Erythroblast (primary cell): ENCODE results near the gene BCAT1.

Experiments
- DNase-seq, 2 experiments: peaks; one replicate each; lab custom pipeline; 2025; lab: John Stamatoyannopoulos, UW
- GATA1 ChIP-seq: IDR thresholded peaks from 2 replicates; pipeline ENCODE4 v1.6.1; 2011; ENCODE audit warnings: low read depth, mild to moderate bottlenecking, control low read depth, low read length, moderate library complexity
- POLR2A ChIP-seq: IDR thresholded peaks from 2 replicates; pipeline ENCODE4 v1.6.1; 2011; ENCODE audit warnings: mild to moderate bottlenecking, low read length

The BCAT1 gene

DNA sequence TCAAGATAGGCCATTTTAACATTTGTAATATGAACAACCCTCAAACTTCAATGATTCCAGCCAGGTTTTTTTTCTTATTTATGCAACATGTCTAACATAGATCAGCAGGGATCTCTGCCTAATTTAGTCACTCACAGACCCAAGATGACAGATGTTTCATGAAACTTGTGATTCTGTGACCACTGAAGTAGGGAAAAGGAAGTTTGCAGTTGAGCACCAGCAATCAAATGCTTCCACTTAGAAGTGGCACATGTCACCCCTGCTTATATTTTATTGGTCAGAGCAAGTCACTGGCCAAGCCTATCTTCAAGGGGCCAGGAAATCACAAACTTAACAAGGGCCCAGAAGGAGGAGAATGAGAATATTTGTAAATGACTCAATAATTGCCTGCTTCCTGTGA, 150.6 kb downstream of the BCAT1 start:
- TF ChIP-seq POLR2A = no peak
- TF ChIP-seq GATA1 = no peak
- DNase-seq = no peak

DNA sequence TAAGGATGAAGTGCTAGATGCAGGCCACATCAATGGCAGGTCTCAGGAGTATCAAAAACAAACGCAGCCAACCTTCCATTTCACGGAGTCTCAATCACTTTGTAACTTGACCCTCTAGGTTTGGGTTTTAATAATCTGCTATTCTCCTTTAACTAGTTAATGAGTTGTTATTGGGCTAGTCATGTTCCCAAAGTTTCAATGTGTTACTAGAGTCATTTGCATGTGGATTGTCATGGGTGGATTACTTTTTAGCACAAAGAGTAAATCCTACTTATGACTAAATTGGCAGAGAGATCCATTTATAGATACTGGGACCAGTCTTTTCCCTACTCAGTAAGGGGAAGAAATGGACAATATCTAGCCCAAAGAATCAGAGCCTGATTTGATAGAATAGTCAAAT, 151.0 kb downstream of the BCAT1 start:
- DNase-seq = no peak
- no peak for TF ChIP-seq POLR2A
- no peak for TF ChIP-seq GATA1

DNA sequence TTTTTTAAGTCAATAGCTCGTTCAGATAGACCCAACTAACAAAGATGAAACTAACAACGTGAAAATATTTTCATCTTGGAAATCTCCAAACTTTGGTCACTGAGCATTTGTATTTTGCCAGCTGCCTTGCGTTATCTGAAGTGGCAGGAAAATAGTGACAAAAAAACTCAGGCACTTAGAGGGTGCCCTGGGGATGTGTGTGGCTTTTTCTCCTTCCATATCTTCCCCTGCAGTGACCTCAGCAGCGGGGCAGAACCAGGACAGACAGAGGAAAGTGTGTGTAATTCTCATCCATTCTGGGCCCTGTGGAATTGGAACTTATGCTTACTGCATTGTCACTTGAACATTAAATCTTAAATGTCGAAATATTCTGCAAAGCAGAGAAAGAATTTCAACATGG, 152.0 kb downstream of the BCAT1 start:
- no peak for TF ChIP-seq GATA1
- TF ChIP-seq POLR2A = no peak
- peak in 1 of 2 experiments; percentile 2 for DNase-seq

DNA sequence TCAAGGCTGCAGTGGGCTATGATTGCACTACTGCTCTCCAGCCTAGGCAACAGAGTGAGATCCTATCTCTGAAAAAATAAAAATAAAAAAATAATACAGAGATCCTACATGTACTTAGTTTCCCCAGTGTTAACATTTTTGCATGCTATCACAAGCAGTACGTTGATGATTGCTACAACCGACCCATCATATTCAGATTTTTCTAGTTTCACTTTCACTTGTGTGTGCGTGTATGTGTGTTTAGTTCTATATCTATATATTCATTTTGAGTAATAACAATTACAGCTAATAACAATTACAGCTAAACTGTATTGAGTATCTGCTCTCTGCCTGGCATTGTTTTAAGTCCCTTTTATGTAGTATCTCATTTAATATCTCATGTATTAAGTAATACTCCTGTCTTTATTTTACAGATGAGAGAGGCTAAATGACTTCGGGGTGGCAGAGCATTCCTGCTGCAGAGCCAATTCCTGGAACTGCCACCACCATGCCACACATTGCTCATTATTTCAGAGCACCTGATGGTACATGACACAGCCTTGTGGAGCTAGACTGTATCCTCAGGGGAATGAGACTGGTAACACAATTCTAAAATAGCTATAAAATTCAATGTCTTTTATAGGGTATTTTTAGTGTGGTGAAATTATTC, 153.1 kb downstream of the BCAT1 start:
- DNase-seq = peak in 1 of 2 experiments; percentile 18
- TF ChIP-seq GATA1 = no peak
- TF ChIP-seq POLR2A = no peak

DNA sequence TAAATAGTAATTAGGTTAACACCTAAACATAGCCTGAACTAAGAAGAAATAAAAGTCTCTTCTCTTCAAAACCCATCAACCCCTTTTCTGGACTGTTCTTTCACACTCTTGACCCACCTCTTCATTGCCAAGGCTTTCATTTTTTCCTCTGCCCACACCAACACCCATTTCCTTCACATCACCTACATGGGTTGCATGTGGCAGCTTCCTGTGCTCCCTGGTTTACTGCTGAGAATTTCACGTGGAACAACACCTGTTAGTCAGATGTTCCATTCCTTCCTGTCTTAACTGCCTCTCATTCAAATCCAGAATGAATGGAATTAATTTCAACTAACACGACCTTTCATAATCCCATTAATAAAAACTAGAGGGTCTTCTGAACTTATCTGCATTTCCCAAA, 157.3 kb downstream of the BCAT1 start:
- TF ChIP-seq GATA1 (no peak), POLR2A (no peak)
- no peak for DNase-seq

DNA sequence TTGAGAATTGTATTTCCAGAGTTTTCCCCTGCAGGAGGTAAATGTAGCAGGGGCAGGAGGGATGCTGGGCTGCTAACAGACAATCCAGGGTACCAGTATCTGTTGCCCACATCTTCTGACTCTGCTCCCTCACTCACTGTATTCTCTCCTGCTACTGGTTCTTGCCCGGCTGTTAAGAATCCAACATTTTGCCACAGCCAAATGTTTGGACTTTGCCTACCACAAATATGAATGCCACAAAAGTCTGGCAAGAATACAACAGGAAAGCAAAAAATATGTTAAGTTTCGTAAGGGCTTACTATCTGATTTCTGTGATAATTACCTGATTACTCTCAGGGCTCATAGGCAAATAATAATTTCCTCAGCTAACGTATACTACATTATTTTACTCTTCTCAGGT, 160.0 kb downstream of the BCAT1 start:
- no peak for DNase-seq
- no peak for TF ChIP-seq GATA1
- TF ChIP-seq POLR2A = no peak

DNA sequence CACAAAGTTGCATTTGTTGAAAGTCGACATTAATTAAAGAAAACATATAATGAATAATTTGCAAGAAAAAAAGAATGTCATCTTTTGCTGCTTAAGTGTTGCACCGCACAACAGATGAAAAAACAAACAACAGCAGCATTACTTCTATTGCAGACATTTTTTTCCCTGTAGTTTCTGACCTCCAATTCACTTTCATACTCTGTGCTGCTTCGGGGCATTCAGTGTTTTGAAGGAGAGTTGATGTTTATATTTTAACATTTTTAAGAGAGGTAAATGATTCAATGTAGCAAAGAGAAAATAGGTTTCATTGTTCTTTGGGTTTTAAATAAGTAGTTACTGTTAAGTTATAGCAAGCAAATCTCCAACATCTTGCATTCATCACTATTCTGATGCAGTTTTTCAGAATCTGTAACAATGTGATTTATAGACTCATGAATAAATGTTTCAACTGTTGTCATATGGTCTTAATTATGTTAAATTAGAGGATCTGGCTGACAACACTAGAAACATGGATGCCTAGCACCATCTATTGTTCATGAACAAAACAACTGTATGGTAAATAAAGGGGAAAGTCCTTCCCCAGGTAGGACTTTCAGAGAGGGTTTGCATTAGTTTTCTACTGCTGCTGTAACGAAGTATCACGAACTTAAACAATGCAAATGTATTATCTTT, 168.1 kb downstream of the BCAT1 start:
- DNase-seq = peak in 1 of 2 experiments; percentile 16
- TF ChIP-seq GATA1 (no peak), POLR2A (no peak)

DNA sequence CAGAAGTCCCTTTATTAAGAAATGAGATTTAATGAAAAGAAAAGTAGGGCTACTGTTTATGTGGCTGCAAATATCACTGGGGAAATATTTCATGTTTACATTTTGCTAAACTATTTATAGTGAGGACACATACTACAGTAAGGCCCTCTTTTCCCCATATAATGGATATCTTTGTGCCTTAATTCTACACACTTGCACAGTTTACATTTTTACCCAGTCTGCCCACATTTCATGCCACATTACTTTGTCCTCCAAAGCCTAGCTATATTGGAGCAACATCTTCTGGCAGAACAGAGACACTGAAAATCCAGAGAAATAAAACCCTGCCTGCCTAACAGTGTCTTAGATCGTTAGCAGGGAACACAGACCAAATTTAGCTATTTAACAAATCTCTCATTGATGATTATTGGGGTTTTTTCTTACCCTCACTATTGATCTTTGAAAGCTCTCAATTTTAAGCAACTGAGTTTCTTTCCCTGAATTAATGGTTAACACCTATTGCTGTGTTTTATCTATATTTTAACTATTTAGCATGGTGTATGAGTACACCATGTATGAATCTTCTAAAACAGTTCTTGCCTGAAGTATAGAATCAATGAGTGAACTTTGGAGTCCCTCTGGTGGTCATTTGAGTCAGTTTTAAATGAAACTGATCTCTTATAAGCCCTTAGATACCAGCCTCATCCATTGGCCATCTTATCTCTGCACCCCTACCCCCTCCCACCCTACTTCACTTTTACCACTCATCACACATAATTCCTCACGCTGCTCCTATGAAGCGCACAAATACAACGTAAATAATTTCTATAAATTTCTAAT, 170.2 kb downstream of the BCAT1 start:
- TF ChIP-seq GATA1 (no peak), POLR2A (no peak)
- DNase-seq = peak; percentile 42 to 47

DNA sequence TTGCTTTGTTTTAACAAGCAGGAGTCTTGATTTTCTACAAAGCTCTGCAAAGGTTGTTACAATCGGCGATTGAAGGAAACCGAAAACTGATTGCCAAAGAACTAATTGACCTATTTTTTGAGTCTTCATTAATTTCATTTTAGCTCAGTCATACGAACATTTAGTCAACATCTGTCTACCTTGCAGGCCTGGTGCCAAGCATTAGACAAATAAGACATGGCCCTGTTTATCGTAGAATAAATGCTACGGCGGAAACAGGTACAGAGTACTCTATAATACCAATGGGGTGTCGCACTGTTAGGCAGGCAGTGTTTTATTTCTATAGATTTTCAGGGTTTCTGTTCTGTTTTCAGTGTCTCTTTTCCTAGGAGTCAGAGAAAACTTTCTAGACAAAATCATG, 171.5 kb downstream of the BCAT1 start:
- no peak for DNase-seq
- TF ChIP-seq GATA1 = no peak
- TF ChIP-seq POLR2A = no peak

DNA sequence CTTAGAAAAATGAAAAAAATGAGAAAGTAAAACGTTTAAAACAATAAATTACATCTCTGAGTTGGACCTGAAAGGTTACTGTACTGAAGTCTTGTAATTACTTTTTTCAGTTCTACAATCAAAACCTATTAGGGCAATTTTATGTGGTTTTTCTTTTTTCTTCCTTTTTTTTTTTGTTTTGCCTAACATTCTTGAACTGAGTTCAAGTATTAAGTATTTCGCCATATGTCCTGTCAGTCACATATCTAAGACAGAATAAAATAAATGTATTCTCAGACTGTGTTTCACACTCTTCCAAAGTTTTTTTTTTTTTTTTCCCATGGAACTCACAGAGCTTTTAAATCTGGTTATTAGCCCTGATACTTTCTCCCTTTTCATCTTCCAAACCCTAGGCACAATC, 172.0 kb downstream of the BCAT1 start:
- DNase-seq = no peak
- TF ChIP-seq POLR2A (no peak), GATA1 (no peak)

DNA sequence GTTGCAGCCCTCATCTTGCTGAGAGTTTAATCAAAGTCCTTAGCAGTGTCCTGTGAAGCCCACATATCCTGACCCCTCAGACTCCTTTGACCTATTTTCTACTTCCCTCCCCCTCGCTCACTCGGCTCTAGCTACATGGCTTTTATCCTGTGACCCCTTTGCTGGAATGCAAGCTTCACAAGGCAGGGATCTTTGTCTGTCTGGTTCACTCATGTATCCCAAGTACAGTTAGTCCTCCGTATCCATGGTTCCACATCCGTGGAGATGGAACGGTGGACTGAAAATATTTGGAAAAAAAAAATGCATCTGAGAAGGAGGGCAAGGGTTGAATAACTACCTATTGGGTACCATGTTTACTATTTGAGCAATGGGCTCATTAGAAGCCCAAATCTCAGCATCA, 173.8 kb downstream of the BCAT1 start:
- TF ChIP-seq POLR2A (no peak), GATA1 (no peak)
- no peak for DNase-seq

DNA sequence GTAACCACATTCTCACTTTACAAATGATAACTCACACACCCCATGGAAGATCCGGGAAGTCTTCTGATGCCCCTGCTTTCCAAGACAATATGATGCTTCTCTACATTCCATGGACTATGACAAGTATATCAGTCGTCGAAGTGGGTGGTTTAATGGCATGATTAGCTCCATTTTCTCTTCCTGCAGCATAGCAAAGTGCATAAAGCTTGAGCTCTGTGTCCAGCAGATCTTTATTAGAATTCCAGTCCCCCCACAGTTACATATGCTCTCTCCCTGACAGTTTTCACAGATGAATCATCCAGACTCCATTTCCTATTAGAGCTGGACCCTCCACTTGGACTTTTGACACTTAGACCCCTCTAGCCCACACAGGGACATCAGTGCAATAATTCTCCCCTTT, 174.9 kb downstream of the BCAT1 start:
- DNase-seq = no peak
- TF ChIP-seq POLR2A = no peak

DNA sequence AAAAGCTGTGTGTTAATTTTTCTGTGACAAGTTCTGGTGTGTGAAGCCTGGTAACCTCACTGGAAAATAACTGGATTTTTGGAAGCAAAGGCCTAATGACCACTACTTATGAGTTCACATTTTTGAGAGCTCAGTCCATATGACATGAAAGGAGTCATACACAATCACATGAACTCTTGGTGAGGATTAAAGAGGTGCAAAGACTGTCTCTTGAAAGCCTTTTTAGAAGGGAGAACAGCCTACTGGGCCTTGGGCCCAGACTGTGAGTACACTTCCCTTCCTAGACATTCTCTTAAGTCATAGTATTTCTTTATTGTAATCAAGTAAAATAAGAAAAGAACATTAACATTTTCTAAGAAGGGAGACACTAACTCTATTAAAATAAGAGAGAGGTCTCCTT, 176.1 kb downstream of the BCAT1 start:
- TF ChIP-seq GATA1 (no peak), POLR2A (no peak)
- no peak for DNase-seq

DNA sequence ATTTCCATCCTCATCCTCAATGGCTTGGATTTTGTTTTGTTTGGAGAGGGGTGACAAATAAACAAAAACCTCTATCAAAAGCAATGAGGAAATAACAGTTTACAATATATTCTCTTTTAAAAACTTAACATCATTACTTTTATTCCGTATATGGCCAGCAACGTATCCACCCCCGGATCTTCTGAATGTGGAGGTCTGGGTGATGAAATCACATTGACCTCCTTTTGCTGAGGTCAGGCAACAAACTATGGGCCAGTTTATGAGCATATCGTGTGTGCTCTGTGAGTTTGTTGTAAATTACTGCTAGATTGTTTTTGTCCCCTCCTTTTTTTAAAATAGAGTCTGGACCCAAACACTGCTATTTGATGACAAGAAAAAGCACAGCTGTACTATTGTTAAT, 178.1 kb downstream of the BCAT1 start:
- no peak for TF ChIP-seq POLR2A
- TF ChIP-seq GATA1 = no peak
- no peak for DNase-seq
